Measurements from ENCODE around the gene PALS1. TPM values are rescaled to one million over a fixed set of nuclear protein-coding genes. Genes with fewer than 3 reads are reported as not detected.

Gene PALS1
- total RNA-seq, 4 donors from 2014 or later: 9.0 to 23.4 (median 16.6) TPM

DNA sequence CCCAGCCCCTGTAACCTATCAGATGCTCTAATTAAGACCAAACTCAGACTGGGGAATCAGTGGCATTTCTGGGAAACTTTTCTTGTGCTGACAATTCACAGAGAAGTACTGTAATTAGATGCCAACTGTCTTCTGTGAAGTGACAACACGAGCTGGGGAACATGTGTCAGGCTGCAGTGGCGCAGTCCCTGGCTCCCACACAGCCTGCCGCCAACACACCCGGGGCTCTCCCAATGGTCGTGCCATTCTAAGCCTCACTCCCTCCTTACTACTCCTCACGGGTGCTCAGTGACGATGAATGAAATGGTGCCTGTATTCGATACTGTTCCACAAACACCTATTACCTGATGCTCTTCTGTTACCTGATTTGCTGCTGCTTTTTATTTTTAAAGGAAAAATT lies 33.4 kb upstream of the PALS1 start:
- Histone ChIP-seq H3K4me3 (no peak overlapping the region), H3K36me3 (no peaks in the 10 kb centered on the region), H3K27me3 (no peaks in the 10 kb centered on the region), H3K4me1 (no peaks in the 10 kb centered on the region), H3K9me3 (no peaks in the 10 kb centered on the region), H3K27ac (no peak overlapping the region)
- DNase-seq (ENCODE audit: low spot score in 2 of 2): no peak
- WGBS: 95% methylated on average over 6 of the region's 8 CpGs
- TF ChIP-seq POLR2AphosphoS5 (IDR thresholded peaks at IDR 0.05) (no peak), POLR2A (IDR thresholded peaks at IDR 0.05) (no peak), EP300 (IDR thresholded peaks at IDR 0.05) (no peak)
- TF ChIP-seq, protein P1, sequence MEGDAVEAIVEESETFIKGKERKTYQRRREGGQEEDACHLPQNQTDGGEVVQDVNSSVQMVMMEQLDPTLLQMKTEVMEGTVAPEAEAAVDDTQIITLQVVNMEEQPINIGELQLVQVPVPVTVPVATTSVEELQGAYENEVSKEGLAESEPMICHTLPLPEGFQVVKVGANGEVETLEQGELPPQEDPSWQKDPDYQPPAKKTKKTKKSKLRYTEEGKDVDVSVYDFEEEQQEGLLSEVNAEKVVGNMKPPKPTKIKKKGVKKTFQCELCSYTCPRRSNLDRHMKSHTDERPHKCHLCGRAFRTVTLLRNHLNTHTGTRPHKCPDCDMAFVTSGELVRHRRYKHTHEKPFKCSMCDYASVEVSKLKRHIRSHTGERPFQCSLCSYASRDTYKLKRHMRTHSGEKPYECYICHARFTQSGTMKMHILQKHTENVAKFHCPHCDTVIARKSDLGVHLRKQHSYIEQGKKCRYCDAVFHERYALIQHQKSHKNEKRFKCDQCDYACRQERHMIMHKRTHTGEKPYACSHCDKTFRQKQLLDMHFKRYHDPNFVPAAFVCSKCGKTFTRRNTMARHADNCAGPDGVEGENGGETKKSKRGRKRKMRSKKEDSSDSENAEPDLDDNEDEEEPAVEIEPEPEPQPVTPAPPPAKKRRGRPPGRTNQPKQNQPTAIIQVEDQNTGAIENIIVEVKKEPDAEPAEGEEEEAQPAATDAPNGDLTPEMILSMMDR (IDR thresholded peaks at IDR 0.05): no peak

DNA sequence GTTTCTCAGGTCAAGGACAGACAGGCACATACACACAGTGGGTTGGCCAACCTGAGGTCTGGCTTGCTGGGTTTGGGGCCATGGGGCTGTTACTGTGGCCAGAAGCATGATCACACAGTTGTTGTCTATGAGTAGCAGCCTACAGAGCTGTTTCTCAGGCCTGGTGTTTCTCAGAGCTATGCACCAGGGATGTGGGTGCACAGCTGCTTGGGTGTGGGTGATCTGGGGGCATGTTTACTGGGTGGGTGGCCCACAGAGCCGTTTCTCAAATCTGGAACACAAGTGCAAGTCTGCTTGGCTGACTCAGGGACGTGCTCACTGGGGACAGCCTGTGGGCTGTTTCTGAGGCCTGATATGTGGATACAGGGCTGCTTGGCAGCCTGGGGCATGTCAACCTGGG lies 23.1 kb upstream of the PALS1 start:
- Histone ChIP-seq H3K4me1 (no peaks in the 10 kb centered on the region), H3K27ac (no peak overlapping the region), H3K4me3 (no peak overlapping the region), H3K36me3 (no peaks in the 10 kb centered on the region), H3K9me3 (no peaks in the 10 kb centered on the region), H3K27me3 (no peaks in the 10 kb centered on the region)
- WGBS: no CpG with 5 or more reads among the region's 2 CpGs
- TF ChIP-seq POLR2AphosphoS5 (IDR thresholded peaks at IDR 0.05): no peak
- TF ChIP-seq EP300 (IDR thresholded peaks at IDR 0.05): no peak
- DNase-seq (ENCODE audit: low spot score in 2 of 2): no peak

DNA sequence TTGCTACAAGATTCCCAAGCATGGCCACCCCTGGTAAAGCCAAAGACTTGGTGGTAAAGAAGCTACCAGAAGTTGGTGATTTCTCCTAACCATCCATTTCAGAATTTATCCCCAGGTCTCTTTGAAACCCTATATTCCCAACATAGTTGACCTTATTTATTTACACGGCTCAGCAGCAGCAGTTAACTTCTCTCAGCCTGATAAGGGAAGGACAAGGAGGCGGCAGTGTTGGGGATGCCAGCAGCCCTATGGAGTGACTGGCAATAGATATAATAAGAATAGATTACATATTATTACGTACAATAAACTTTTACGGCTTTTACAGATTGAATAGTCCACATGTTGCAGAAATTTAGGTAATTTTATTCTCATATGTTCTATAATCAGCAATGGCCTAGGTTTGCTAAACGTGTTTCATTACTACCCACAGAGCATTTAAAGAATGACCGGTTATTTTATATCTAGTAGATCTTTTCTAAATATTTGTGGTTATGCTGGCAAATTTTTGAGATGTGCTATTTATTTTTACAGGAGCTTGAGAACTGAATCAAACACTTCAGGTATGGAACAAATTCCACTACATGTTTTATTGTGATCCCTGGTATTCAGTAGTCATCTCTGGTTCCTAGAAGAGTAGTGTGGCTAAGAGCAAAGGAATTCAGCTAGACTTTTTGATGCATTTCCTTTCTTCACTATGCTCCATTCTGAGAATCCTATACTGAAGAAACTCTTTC lies 19.8 kb upstream of the PALS1 start:
- DNase-seq (ENCODE audit: low spot score in 2 of 2): no peak
- H3K27me3 ChIP-seq: no peaks in the 10 kb centered on the region
- WGBS: 82% methylated on average over 6 of the region's 6 CpGs
- no peak overlapping the region for H3K27ac ChIP-seq
- no peak overlapping the region for H3K4me3 ChIP-seq
- H3K9me3 ChIP-seq: no peaks in the 10 kb centered on the region
- TF ChIP-seq, protein P1 (IDR thresholded peaks at IDR 0.05): no peak
- TF ChIP-seq EP300 (IDR thresholded peaks at IDR 0.05) (no peak), POLR2A (IDR thresholded peaks at IDR 0.05) (no peak), POLR2AphosphoS5 (IDR thresholded peaks at IDR 0.05) (no peak)
- no peaks in the 10 kb centered on the region for H3K4me1 ChIP-seq
- no peaks in the 10 kb centered on the region for H3K36me3 ChIP-seq

DNA sequence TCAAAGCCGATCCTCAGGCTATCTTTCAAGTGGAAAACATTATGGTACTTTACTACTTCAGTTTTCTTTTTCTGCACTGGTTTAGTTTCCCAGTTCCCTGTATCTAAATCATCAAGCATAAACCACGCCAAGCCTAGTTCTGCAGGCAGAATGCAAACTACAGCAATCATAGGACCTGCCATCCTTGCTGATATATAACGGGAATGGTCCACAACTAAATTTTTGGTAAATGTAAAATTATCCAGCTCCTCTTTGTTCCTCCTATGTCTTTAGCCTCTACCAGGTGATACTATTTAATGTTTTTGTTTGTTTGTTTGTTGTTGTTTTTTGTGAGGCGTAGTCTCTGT lies 19.3 kb upstream of the PALS1 start:
- DNase-seq (ENCODE audit: low spot score in 2 of 2): no peak
- Histone ChIP-seq H3K9me3 (no peaks in the 10 kb centered on the region), H3K27me3 (no peaks in the 10 kb centered on the region), H3K36me3 (no peaks in the 10 kb centered on the region), H3K27ac (no peak overlapping the region), H3K4me3 (no peak overlapping the region), H3K4me1 (no peaks in the 10 kb centered on the region)
- TF ChIP-seq, protein P1 (IDR thresholded peaks at IDR 0.05): no peak
- TF ChIP-seq POLR2A (IDR thresholded peaks at IDR 0.05) (no peak), POLR2AphosphoS5 (IDR thresholded peaks at IDR 0.05) (no peak)
- 82% methylated on average over 4 of the region's 4 CpGs for WGBS

DNA sequence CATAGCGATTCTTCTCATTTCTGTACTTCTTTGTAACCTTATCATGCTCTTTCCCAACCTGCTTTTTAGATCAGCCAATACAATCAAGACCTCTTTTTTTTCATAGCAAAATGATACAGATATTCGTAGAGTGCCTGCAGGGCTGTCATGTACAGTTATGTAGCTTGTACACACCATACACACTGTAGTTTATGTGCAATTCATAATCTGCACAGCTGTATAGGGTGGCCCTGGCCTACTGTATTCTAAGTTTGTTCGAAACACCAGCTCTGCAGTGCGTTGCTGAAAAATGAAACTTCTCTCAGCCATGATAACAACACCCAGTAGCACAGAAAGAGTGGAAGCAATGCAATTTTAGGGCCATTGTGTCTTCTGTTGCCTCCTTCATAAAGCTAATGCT lies 15.7 kb upstream of the PALS1 start:
- Histone ChIP-seq H3K27ac (no peak overlapping the region), H3K9me3 (no peaks in the 10 kb centered on the region), H3K4me1 (no peaks in the 10 kb centered on the region), H3K36me3 (no peaks in the 10 kb centered on the region), H3K27me3 (no peaks in the 10 kb centered on the region), H3K4me3 (no peak overlapping the region)
- TF ChIP-seq POLR2A (IDR thresholded peaks at IDR 0.05) (no peak), POLR2AphosphoS5 (IDR thresholded peaks at IDR 0.05) (no peak)
- DNase-seq (ENCODE audit: low spot score in 2 of 2): no peak
- 73% methylated on average over 4 of the region's 4 CpGs for WGBS

DNA sequence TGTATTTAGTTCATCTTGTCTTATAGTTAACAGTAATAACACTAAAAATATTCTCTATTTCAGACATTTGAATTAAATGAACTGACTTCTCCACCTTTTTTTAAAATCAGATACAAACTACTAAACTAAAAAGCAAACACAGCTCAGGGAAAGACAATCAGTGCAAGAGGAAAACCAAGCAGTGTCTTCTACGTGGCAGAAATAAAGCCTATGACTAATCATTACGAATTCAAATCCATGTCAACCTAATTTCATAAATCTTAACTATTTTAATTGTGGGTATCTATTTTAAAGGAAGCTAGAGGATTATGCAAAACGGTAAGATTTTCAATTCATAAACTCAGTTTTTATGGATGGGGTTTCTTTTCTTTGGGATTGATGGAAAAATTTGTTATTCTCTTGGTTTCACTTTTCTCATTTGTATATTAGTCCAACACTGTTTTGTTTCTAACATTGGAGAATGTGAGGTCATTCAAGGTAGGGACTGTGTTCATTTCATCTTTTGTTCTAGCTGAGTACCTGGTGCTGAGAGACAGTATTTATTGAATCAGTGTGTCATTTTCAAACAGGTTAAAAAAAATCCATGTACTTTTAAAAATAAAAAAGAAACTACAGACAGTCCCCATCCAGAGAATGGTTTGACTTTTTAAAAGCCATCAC lies 12.8 kb upstream of the PALS1 start:
- Histone ChIP-seq H3K27me3 (no peaks in the 10 kb centered on the region), H3K27ac (no peak overlapping the region), H3K4me3 (no peak overlapping the region), H3K36me3 (no peaks in the 10 kb centered on the region), H3K4me1 (no peaks in the 10 kb centered on the region), H3K9me3 (no peaks in the 10 kb centered on the region)
- TF ChIP-seq, protein P1 (IDR thresholded peaks at IDR 0.05): no peak
- no peak for TF ChIP-seq EP300 (IDR thresholded peaks at IDR 0.05)
- TF ChIP-seq POLR2AphosphoS5 (IDR thresholded peaks at IDR 0.05): no peak
- TF ChIP-seq POLR2A (IDR thresholded peaks at IDR 0.05): no peak
- 72% methylated on average over 3 of the region's 3 CpGs for WGBS
- DNase-seq (ENCODE audit: low spot score in 2 of 2): no peak

Measured in suprapubic skin (tissue), 4 donors.